HG03565 (cell line): ENCODE data around the gene CNTD1.

ENCODE experiments used
- ATAC-seq: cut with Tn5 transposase; IDR thresholded peaks from one replicate; pipeline ENCODE4 v1.9.1; 2021; ENCODE audit warnings: mild to moderate bottlenecking, moderate library complexity; ENCODE audit not compliant: unreplicated experiment

Gene CNTD1

DNA sequence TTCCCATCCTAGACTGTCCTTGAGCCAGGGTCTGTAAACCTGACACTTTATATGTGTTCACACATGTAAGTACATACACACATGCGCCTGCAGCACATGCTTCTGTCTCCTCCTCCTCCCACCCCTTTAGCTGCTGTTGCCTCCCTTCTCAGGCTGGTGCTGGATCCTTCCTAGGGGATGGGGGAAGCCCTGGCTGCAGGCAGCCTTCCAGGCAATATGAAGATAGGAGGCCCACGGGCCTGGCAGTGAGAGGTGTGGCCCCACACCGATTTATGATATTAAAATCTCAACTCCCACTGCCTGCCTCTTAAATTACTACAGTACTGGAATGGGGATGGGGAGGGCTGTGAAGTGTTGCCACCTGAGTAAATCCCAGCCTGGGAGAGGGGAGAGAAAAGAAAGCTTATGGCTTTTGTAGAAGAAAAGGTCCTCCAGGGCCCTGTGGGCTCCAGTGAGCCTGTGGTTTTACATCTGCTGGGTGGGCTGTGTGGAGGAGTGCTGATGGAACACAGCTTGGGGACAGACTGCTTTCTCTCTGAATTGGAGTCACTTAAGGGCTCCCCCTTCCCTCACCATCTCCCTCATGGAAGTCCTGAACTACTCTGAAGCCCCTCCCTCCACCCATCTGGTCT is 19.2 kb upstream of the CNTD1 start:
- no peak for ATAC-seq

GRCh38 chr17:42779936-42780850 is 18.5 kb upstream of the CNTD1 start, which contains the start of gene WNK4:
Gene WNK4, plus strand, starts transcription at chr17:42780610. Its CDS starts 89 bp downstream, at chr17:42780699.
- ATAC-seq, result no peak

DNA sequence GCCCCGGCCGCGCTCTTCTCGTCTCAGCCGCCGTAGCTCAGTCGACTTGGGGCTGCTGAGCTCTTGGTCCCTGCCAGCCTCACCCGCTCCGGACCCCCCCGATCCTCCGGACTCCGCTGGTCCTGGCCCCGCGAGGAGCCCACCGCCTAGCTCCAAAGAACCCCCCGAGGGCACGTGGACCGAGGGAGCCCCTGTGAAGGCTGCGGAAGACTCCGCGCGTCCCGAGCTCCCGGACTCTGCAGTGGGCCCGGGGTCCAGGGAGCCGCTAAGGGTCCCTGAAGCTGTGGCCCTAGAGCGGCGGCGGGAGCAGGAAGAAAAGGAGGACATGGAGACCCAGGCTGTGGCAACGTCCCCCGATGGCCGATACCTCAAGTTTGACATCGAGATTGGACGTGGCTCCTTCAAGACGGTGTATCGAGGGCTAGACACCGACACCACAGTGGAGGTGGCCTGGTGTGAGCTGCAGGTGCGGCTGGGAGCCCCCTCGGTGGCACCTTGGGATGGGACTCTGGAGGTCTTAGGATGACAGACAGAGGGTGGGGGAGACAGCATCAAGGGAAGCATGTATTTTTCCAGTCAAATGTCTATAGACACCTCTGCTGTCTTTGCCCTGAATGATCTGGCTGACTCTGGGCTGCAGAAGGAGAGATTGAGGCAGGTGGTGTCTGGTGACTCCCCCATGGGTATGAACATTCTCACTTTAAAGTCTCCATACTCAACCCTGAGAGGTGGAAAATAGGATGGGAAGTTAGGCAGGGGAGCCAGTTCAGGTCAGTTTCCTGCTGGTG is 17.6 kb upstream of the CNTD1 start:
- ATAC-seq, result no peak

GRCh38 chr17:42781639-42782165 is 17.0 kb upstream of the CNTD1 start:
- ATAC-seq, result no peak

- no peak for ATAC-seq
These were observed 16.2 kb upstream of the CNTD1 start for GRCh38 chr17:42782166-42783061.

DNA sequence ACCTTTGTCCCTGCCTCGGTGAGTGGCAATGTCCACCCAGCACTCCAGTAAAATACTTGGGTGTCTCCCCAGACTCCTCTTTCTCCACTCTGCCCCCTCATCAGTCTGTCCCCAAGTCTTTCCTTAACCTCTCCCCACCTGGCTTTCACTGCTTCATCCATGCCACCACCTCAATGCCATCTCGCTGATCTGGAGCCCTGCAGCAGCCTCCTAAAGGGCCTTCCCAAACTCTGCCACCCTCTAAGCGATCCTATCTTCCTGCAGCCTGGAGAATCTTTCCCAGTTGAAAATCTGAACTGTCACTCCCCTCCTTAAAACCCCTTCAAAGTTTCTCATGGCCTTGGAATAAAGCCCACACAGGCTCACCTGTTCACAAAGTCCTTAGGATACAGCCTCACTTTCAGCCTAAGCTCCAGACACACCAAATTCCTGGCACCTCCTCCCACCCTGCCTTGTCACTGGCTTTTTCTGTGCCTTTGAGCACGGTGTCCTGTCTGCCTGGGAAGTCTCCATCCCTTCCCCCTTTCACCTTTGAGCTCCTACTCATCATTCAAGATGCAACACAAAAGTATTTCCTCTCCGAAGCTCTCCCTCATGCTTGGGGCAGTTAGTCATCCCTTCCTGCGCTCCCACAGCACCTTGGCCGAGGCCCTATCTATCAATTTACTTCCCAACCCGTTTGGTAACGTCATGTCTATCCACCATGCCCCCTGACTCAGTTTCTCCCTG is 15.4 kb upstream of the CNTD1 start:
- ATAC-seq, result no peak

DNA sequence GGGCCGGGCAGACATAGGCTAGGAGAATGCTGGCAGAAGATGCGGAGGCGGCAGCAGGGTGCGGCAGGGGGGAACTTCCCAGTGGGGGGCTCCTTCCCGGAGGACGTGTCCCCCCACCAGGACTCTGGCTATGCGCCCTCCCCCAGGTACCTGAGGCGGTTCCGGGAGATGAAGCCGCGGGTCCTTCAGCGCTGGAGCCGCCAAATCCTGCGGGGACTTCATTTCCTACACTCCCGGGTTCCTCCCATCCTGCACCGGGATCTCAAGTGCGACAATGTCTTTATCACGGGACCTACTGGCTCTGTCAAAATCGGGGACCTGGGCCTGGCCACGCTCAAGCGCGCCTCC is 14.9 kb upstream of the CNTD1 start:
- no peak for ATAC-seq

DNA sequence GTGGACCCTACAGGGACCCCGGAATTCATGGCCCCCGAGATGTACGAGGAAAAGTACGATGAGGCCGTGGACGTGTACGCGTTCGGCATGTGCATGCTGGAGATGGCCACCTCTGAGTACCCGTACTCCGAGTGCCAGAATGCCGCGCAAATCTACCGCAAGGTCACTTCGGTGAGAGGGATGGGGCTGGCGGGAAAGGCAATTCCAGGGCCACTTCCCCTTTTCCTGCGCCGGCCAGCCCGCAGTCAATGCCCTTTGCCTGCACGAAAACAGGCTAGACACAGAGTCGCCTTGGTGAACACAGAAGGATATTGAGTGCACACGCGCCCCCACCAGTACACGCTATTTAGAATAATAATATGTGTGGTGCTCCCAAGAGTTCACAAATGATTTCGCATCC is 14.3 kb upstream of the CNTD1 start:
- no peak for ATAC-seq

DNA sequence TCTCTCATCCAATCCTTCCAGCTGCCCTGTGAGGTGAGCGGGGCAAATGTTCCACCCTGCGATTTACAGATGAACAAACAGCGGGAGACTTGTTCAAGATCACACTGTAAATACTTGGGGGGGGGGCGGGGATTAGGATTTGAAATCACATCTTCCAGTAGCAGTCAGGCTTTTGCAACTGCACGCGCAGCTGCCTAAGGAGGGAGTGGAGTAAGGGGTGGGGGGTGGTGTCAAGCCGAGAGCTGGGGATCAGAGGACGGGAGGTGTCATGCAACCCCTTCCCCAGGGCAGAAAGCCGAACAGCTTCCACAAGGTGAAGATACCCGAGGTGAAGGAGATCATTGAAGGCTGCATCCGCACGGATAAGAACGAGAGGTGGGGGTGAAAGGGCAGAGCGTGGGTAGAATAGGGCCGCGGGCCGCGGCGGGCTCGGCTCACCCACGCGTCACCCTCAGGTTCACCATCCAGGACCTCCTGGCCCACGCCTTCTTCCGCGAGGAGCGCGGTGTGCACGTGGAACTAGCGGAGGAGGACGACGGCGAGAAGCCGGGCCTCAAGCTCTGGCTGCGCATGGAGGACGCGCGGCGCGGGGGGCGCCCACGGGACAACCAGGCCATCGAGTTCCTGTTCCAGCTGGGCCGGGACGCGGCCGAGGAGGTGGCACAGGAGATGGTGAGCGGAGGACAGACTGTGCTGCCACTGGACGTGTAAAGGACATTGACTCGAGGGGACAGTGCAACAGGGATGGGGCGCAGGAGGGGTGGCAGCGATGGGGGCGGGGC is 13.7 kb upstream of the CNTD1 start:
- no peak for ATAC-seq

- ATAC-seq, result no peak
These were observed 11.4 kb upstream of the CNTD1 start for GRCh38 chr17:42787266-42787665.

- no peak for ATAC-seq
These were observed 6.7 kb upstream of the CNTD1 start for GRCh38 chr17:42791948-42792347.

- ATAC-seq, result no peak
These were observed 6.1 kb upstream of the CNTD1 start for GRCh38 chr17:42792545-42792944.

DNA sequence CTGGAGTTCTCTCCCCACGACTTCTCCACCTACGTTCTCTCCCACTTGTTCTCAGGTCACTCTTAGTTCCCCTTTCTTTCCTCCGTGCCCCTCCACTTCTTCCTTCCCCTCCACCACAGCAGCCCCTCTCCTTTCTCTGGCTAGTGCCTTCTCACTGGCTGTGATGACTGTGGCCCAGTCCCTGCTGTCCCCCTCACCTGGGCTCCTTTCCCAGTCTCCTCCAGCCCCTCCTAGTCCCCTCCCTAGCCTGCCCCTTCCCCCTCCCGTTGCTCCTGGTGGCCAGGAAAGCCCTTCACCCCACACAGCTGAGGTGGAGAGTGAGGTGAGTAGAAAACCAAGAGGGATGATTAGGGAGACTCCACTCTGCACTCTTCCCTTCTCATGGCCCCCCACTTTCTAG is 3.6 kb upstream of the CNTD1 start:
- ATAC-seq, result no peak

GRCh38 chr17:42795465-42795864 is 3.2 kb upstream of the CNTD1 start:
- no peak for ATAC-seq

DNA sequence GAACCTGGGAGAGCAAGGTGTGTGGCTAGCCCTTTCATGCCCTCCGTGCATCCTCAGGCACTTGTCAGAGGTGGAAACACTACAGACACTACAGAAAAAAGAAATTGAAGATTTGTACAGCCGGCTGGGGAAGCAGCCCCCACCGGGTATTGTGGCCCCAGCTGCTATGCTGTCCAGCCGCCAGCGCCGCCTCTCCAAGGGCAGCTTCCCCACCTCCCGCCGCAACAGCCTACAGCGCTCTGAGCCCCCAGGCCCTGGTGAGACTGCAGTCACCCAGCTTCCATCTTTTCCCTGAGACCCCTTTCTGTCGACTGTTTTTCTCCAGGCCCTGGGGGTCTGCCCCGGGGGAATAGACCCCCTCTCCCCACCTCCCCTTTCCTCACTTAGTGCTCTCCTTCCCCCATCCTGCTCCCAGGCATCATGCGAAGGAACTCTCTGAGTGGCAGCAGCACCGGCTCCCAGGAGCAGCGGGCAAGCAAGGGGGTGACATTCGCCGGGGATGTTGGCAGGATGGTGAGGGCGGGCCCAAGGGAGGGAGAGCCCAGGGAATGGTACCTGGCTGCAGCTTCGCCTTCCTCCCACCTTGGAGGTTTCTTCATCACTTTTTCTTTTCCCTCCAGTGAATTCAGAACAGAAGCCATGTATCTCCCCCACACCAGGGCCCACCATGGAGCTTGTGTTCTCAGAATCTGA is 2.4 kb upstream of the CNTD1 start:
- ATAC-seq, result no peak

GRCh38 chr17:42797067-42798007 is 1.3 kb upstream of the CNTD1 start:
- ATAC-seq, result no peak

- ATAC-seq, result no peak
These were observed 664 bp upstream of the CNTD1 start for GRCh38 chr17:42798011-42798382.
